GM10248 (cell line): Measurements from ENCODE around the gene CRTC3.
A peak's percentile ranks its signal among the peaks of the same experiment; 100 is the strongest.

Experiments
- CTCF ChIA-PET: fragments of 300-600 bp; sonication (Branson Sonifier 250); formaldehyde crosslinking; extraction: SDS; loops from one replicate; lab custom pipeline; 2021; ENCODE audit warnings: antibody characterized with exemption; lab: Yijun Ruan, JAX
- POLR2A ChIA-PET: fragments of 350-650 bp; sonication (Branson Sonifier 250); formaldehyde crosslinking; extraction: SDS; loops from one replicate; lab custom pipeline; 2020; ENCODE audit warnings: antibody characterized with exemption; lab: Yijun Ruan, JAX
- DNase-seq: peaks from one replicate; pipeline ENCODE4 v3.0.0; 2012; ENCODE audit errors: extremely low spot score
- CTCF ChIP-seq: IDR thresholded peaks from 2 replicates; pipeline ENCODE4 v1.5.1; 2012; ENCODE audit warnings: mild to moderate bottlenecking, low read depth; ENCODE audit errors: extremely low read depth, missing control alignments, control extremely low read depth

Gene CRTC3

DNA sequence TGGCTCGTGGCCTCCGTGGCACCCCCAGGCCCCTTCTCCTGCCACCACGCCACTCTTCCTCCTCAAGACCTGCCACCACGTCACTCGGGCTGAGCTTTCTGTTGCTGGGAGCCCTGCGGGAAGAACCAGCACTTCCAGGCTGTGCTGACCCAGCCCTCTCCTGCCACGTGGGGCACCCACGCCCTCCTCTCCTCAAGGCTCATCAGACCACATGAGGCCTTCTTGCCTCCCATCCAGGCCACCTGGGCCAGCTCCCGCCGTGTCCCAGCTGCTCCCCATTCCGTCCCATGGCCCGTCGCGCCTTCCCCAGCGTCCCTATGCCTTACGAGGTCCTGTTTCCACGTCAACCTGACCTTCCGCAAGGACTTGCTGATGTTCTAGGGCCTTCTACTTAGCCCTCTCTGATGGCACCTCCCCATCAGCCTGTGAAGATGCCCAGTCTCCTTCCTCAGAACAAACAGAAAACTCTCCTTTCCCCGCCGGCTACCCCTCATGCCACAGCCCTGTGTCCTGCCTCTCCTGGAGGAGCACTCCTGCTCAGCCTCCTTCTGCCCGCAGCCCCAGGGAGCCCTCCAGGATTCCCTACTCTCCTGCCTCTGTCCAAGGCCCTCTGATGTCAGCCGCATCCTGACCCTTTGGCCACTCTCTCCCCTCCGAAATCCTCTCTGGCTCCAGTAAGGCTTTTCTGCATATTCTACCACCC, 116.3 kb downstream of the CRTC3 start:
- ChIA-PET CTCF (interaction anchor here (2.6 kb wide), 1 partner anchor 240 kb away, joined by 8 read pairs; no protein-coding TSS in a partner anchor), POLR2A (no interaction called here)
- no peak for TF ChIP-seq CTCF
- DNase-seq = no peak

- ChIA-PET CTCF (no interaction called here), POLR2A (no interaction called here)
- no peak for TF ChIP-seq CTCF
- DNase-seq = no peak
Measured at GRCh38 chr15:90646662-90647305, 117.1 kb downstream of the CRTC3 start.

- ChIA-PET CTCF (interaction anchor here (0.6 to 4.0 kb wide), 41 partner anchors 10 to 318 kb away, joined by 3 to 45 read pairs (median 4); partner anchors contain the start of genes BLM, FES, FURIN and HDDC3), POLR2A (interaction anchor here (1.0 kb wide), 1 partner anchor 18 kb away, joined by 3 read pairs; no protein-coding TSS in a partner anchor)
- no peak for TF ChIP-seq CTCF
- DNase-seq = no peak
Measured at GRCh38 chr15:90647326-90647725, 117.6 kb downstream of the CRTC3 start.

DNA sequence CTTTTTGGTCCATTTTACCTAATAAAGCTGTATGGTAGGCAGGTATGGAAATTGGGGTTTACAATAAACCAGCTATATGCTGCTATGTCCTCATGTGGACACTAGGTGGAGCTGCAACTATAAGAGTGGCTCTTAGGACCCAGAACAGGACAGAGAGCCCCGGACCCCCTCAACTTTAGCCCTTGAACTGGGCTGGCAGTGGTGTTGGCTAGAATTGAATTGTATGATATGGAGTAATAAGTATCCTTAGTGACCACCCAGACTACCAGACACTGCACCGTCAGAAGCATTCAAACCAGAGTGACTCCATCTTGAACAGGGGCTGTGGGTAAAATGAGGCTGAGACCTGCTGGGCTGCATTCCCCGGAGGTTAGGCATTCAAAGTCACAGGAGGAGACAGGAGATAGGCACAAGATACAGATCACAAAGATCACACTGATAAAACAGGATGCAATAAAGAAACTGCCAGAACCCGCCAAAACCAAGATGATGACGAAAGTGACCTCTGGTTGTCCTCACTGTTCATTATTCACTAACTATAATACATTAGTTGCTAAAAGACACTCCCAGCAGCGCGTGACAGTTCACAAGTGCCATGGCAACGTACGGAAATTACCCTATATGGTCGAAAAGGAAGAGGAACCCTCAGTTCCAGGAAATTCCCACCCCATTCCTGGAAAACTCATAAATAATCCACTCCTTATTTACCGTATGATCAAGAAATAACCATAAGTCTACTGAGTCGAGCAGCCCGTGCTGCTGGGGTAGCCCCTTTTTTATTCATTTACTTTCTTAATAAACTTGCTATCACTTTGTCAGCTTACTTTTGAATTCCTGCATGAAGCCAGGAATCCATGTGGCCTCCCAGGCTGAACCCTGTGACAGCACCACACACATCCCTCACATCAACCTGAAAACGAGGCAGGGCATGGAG, 118.7 kb downstream of the CRTC3 start:
- TF ChIP-seq CTCF = peak; percentile 79
- DNase-seq = peak; percentile 75
- POLR2A ChIA-PET = interaction anchor here (1.0 kb wide), 1 partner anchor 17 kb away, joined by 3 read pairs; no protein-coding TSS in a partner anchor
- CTCF ChIA-PET = interaction anchor here (0.6 to 4.0 kb wide), 43 partner anchors 11 to 319 kb away, joined by 3 to 45 read pairs (median 4); partner anchors contain the start of genes BLM, FES, FURIN and HDDC3

DNA sequence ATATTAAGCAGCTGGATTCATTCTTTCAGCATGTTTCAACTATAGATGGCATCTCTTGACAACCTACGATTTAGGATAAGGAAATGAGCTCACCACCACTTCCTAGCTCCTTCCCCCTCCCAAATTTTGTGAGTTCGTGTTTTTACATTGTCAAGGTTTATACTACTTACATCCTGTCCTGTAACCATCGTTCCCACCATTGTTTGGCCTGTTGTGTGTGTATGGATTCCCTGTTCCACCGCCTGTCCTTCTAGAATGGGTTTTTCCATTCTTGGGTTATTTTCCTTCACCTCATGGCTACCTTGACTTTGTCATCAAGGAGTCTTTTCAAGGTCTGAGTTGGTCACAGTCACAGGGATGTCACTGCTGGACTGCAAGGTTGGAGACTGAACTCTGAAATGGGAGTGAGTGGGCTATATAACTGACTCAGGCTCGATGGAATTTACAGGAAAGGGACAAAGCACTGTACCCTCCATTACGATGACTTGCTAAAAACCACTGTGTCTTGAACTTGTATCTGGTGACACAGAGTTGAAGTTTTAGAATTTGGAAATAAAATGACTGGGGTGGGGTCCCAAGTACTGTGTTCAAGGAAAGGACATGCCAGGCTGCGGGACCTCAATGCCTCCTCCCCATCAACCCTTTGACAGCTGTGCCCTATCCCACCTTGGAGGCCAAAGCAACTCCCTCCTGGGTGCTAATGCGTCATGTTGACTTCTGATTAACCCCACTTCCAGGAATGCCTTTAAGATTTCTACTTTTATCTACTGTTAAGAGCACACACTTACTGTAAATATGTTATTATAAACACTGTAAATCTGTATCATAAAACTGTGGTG, 120.6 kb downstream of the CRTC3 start:
- ChIA-PET POLR2A (interaction anchor here (0.7 kb wide), 1 partner anchor 67 kb away, joined by 3 read pairs; no protein-coding TSS in a partner anchor), CTCF (interaction anchor here (0.7 to 6.2 kb wide), 5 partner anchors 15 to 282 kb away, joined by 3 to 45 read pairs (median 31); partner anchors contain the start of genes FES and HDDC3)
- DNase-seq = no peak
- TF ChIP-seq CTCF = no peak
